GM19328 (cell line): ENCODE results near the gene KIF6.

Experiments used
- ATAC-seq: cut with Tn5 transposase; IDR thresholded peaks from one replicate; pipeline ENCODE4 v1.9.1; 2021; ENCODE audit warnings: mild to moderate bottlenecking, moderate library complexity; ENCODE audit not compliant: unreplicated experiment

Gene KIF6

GRCh38 chr6:39466631-39467030, 258.6 kb downstream of the KIF6 start:
- no peak for ATAC-seq

- ATAC-seq = no peak
These were observed 259.7 kb downstream of the KIF6 start for GRCh38 chr6:39465539-39465938.

- ATAC-seq = no peak
These were observed 261.1 kb downstream of the KIF6 start for GRCh38 chr6:39464067-39464466.

- ATAC-seq = no peak
These were observed 271.2 kb downstream of the KIF6 start for GRCh38 chr6:39453956-39454524.

GRCh38 chr6:39453241-39453640, 272.0 kb downstream of the KIF6 start:
- ATAC-seq = no peak

GRCh38 chr6:39452306-39453145, 272.7 kb downstream of the KIF6 start:
- no peak for ATAC-seq

GRCh38 chr6:39451831-39452230, 273.4 kb downstream of the KIF6 start:
- no peak for ATAC-seq

GRCh38 chr6:39449022-39449421, 276.2 kb downstream of the KIF6 start:
- ATAC-seq = no peak

- ATAC-seq = no peak
These were observed 278.3 kb downstream of the KIF6 start for GRCh38 chr6:39446909-39447308.

- ATAC-seq = no peak
These were observed 279.5 kb downstream of the KIF6 start for GRCh38 chr6:39445667-39446066.

GRCh38 chr6:39444479-39445019, 280.7 kb downstream of the KIF6 start:
- no peak for ATAC-seq

GRCh38 chr6:39441986-39442385, 283.2 kb downstream of the KIF6 start:
- ATAC-seq = no peak

- ATAC-seq = no peak
These were observed 283.9 kb downstream of the KIF6 start for GRCh38 chr6:39441301-39441700.

- no peak for ATAC-seq
These were observed 285.2 kb downstream of the KIF6 start for GRCh38 chr6:39440039-39440426.

GRCh38 chr6:39439342-39440038, 285.7 kb downstream of the KIF6 start:
- no peak for ATAC-seq

- no peak for ATAC-seq
These were observed 291.6 kb downstream of the KIF6 start for GRCh38 chr6:39433630-39434029.

- no peak for ATAC-seq
These were observed 292.7 kb downstream of the KIF6 start for GRCh38 chr6:39432330-39433025.

GRCh38 chr6:39430871-39431523, 294.2 kb downstream of the KIF6 start:
- no peak for ATAC-seq

GRCh38 chr6:39430446-39430845, 294.8 kb downstream of the KIF6 start:
- ATAC-seq = no peak

- ATAC-seq = no peak
These were observed 296.4 kb downstream of the KIF6 start for GRCh38 chr6:39428816-39429215.

- no peak for ATAC-seq
These were observed 297.1 kb downstream of the KIF6 start for GRCh38 chr6:39428152-39428551.
